Activated CD4-positive, alpha-beta memory T cell treated with anti-CD3 and anti-CD28 coated beads for 36 hours (primary cell): ENCODE data around the gene PCDHB11. TPM values are rescaled to one million over a fixed set of nuclear protein-coding genes. Genes with fewer than 3 reads are reported as not detected.
"Not testable (repeated sequence)": the region's sequence is repeated elsewhere in the genome, so short reads cannot be mapped to it uniquely, and the experiment has no call there.

Experiments
- CTCF ChIA-PET: fragments of 350-600 bp; sonication (Branson Sonifier 250); formaldehyde crosslinking; loops from one replicate; lab custom pipeline; 2021; ENCODE audit warnings: antibody characterized with exemption, inconsistent platforms; lab: Charles Lee
- POLR2A ChIA-PET: fragments of 350-600 bp; sonication (Branson Sonifier 250); formaldehyde crosslinking; loops from one replicate; lab custom pipeline; 2021; ENCODE audit warnings: antibody characterized with exemption; lab: Charles Lee
- DNase-seq: peaks from one replicate; pipeline ENCODE4 v3.0.0-alpha.2; 2020
- H3K27ac Mint-ChIP-seq: one replicate; pipeline ENCODE4 v1.8.0; 2021; ENCODE audit warnings: mixed read lengths
- H3K27me3 Mint-ChIP-seq: one replicate; pipeline ENCODE4 v1.8.0; 2021; ENCODE audit warnings: mixed read lengths
- H3K36me3 Mint-ChIP-seq: one replicate; pipeline ENCODE4 v1.8.0; 2021; ENCODE audit warnings: mixed read lengths
- H3K4me1 Mint-ChIP-seq: one replicate; pipeline ENCODE4 v1.8.0; 2021; ENCODE audit warnings: low read depth, mixed read lengths
- H3K4me3 Mint-ChIP-seq: one replicate; pipeline ENCODE4 v1.8.0; 2021; ENCODE audit warnings: mild to moderate bottlenecking, mixed read lengths
- H3K9me3 Mint-ChIP-seq: one replicate; pipeline ENCODE4 v1.8.0; 2021; ENCODE audit warnings: mixed read lengths
- intact Hi-C: fragments of 100-400 bp; cut with micrococcal nuclease; formaldehyde crosslinking; loops from one replicate; pipeline ENCODE4 v1.15.1; 2023
- total RNA-seq, 2 experiments: library from RNA; stranded (reverse); gene quantifications; one replicate each; pipeline ENCODE4 v1.2.3, GENCODE V29; 2021

The PCDHB11 gene
- not detected for total RNA-seq

GRCh38 chr5:141199359-141200235, at the start of gene PCDHB11:
PCDHB11 (plus strand) TSS chr5:141199627; CDS start chr5:141199775, 148 bp downstream.
- CTCF ChIA-PET, result interaction anchor here (1.2 kb wide), 1 partner anchor 12 kb away, joined by 4 read pairs; the partner anchor contains the start of gene PCDHB9
- Mint-ChIP-seq H3K4me1 (no peaks in the 10 kb centered on the region), H3K4me3 (no peak within 1 kb of the TSS), H3K36me3 (peaks cover 6% of the 10 kb centered on the region), H3K27me3 (peaks cover 31% of the 10 kb centered on the region), H3K27ac (no peak within 1 kb of the TSS), H3K9me3 (peaks cover 29% of the 10 kb centered on the region)
- POLR2A ChIA-PET, result no interaction called here
- DNase-seq, result no peak
- intact Hi-C loops, result no loop called here

- no peaks in the 10 kb centered on the region for H3K4me1 Mint-ChIP-seq
These were observed 49.6 kb upstream of the PCDHB11 start, which contains the start of gene PCDHB6 for GRCh38 chr5:141149812-141150211. PCDHB6 (plus strand) TSS chr5:141150057; CDS start chr5:141150258, 201 bp downstream.

DNA sequence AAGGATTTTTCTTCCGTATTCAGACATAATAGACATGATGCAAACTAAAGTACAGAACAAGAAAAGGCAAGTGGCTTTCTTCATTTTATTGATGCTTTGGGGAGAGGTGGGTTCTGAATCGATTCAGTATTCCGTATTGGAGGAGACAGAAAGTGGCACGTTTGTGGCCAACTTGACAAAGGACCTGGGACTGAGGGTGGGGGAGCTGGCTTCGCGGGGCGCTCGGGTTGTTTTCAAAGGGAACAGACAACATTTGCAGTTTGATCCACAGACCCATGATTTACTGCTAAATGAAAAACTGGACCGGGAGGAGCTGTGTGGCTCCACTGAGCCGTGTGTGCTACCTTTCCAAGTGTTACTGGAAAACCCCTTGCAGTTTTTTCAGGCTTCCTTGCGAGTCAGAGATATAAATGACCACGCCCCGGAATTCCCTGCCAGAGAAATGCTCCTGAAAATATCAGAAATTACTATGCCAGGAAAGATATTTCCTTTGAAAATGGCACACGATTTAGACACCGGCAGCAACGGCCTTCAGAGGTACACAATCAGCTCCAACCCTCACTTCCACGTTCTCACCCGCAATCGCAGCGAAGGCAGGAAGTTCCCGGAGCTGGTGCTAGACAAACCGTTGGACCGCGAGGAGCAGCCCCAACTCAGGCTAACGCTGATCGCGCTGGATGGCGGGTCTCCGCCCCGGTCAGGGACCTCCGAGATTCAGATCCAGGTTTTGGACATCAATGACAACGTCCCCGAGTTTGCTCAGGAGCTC, 49.0 kb upstream of the PCDHB11 start:
- POLR2A ChIA-PET, result no interaction called here
- H3K4me3 Mint-ChIP-seq, result no peak overlapping the region
- intact Hi-C loops, result no loop called here
- DNase-seq, result no peak
- CTCF ChIA-PET, result interaction anchor here (0.6 kb wide), 1 partner anchor 170 kb away, joined by 3 read pairs; the partner anchor contains the start of gene TAF7
- H3K36me3 Mint-ChIP-seq, result peaks cover 9% of the 10 kb centered on the region
- peaks cover 27% of the 10 kb centered on the region for H3K27me3 Mint-ChIP-seq
- H3K9me3 Mint-ChIP-seq, result peaks cover 19% of the 10 kb centered on the region
- no peak overlapping the region for H3K27ac Mint-ChIP-seq
- H3K4me1 Mint-ChIP-seq, result no peaks in the 10 kb centered on the region

More at GRCh38 chr5:141149812-141150211, 49.6 kb upstream of the PCDHB11 start, which contains the start of gene PCDHB6:
- no peak within 1 kb of the TSS for H3K4me3 Mint-ChIP-seq
- no peak for DNase-seq
- intact Hi-C loops, result no loop called here
- H3K9me3 Mint-ChIP-seq, result peaks cover 19% of the 10 kb centered on the region
- no peak within 1 kb of the TSS for H3K27ac Mint-ChIP-seq
- CTCF ChIA-PET, result no interaction called here
- peaks cover 27% of the 10 kb centered on the region for H3K27me3 Mint-ChIP-seq
- peaks cover 9% of the 10 kb centered on the region for H3K36me3 Mint-ChIP-seq
- POLR2A ChIA-PET, result no interaction called here

- DNase-seq, result no peak
- CTCF ChIA-PET, result interaction anchor here (0.6 kb wide), 1 partner anchor 170 kb away, joined by 3 read pairs; the partner anchor contains the start of gene TAF7
- H3K27ac Mint-ChIP-seq, result no peak overlapping the region
- POLR2A ChIA-PET, result no interaction called here
- H3K4me1 Mint-ChIP-seq, result no peaks in the 10 kb centered on the region
- H3K36me3 Mint-ChIP-seq, result peaks cover 9% of the 10 kb centered on the region
- intact Hi-C loops, result no loop called here
- H3K4me3 Mint-ChIP-seq, result no peak overlapping the region
- peaks cover 19% of the 10 kb centered on the region for H3K9me3 Mint-ChIP-seq
- H3K27me3 Mint-ChIP-seq, result peaks cover 27% of the 10 kb centered on the region
These were observed 48.5 kb upstream of the PCDHB11 start for GRCh38 chr5:141150993-141151325.

GRCh38 chr5:141151632-141152031, 47.8 kb upstream of the PCDHB11 start:
- H3K4me1 Mint-ChIP-seq, H3K4me3 Mint-ChIP-seq, intact Hi-C loops, H3K27ac Mint-ChIP-seq, DNase-seq, POLR2A ChIA-PET: not testable (repeated sequence)
- H3K27me3 Mint-ChIP-seq, result peaks cover 34% of the 10 kb centered on the region
- CTCF ChIA-PET, result interaction anchor here (0.6 kb wide), 1 partner anchor 287 kb away, joined by 3 read pairs; no protein-coding TSS in a partner anchor
- peaks cover 19% of the 10 kb centered on the region for H3K9me3 Mint-ChIP-seq
- H3K36me3 Mint-ChIP-seq, result peaks cover 10% of the 10 kb centered on the region

GRCh38 chr5:141152096-141152495, 47.3 kb upstream of the PCDHB11 start:
- intact Hi-C loops, H3K4me3 Mint-ChIP-seq, POLR2A ChIA-PET, H3K27ac Mint-ChIP-seq, H3K4me1 Mint-ChIP-seq, DNase-seq: not testable (repeated sequence)
- Mint-ChIP-seq H3K9me3 (peaks cover 21% of the 10 kb centered on the region), H3K36me3 (peaks cover 12% of the 10 kb centered on the region), H3K27me3 (peaks cover 39% of the 10 kb centered on the region)
- CTCF ChIA-PET, result interaction anchor here (0.6 kb wide), 1 partner anchor 288 kb away, joined by 3 read pairs; no protein-coding TSS in a partner anchor

DNA sequence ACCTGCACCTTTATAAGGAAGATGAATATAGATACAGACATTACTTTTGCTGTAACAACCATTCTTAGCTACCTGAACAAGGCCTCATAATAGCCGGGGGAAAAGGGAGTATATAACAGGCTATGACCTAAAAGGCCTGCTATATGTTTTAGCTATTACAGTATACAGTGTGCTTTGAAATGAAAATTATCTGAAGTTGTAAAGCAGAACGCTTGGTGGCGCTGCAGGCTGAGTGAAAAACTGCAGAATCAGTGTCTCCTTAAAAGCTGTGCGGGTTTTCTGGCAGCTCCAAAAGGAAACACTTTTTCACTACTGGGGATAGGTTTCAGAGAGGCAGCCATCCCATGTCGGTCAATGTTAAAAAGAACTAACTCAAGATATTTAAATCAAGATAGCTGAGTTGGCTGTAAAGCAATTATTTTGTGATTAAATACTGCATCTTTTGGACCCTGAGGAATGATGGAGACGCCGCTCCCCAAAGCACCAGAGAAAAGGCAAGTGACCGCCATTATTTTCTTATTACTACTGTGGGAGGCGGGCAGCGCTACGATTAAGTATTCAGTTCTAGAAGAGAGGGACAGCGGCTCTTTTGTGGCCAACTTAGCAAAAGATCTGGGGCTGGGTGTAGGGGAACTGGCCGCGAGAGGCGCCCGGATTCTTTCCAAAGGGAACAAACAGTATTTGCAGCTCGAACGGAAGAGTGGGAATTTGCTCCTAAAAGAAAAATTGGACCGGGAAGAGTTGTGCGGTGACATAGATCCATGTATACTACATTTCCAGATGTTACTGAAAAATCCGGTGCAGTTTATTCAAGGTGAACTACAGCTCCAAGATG, 43.7 kb upstream of the PCDHB11 start:
- intact Hi-C loops, result no loop called here
- DNase-seq, result no peak
- ChIA-PET CTCF (no interaction called here), POLR2A (no interaction called here)
- Mint-ChIP-seq H3K36me3 (peaks cover 10% of the 10 kb centered on the region), H3K27ac (no peak overlapping the region), H3K4me3 (no peak overlapping the region), H3K9me3 (peaks cover 23% of the 10 kb centered on the region), H3K27me3 (peaks cover 34% of the 10 kb centered on the region), H3K4me1 (no peaks in the 10 kb centered on the region)

- H3K4me3 Mint-ChIP-seq, H3K27ac Mint-ChIP-seq, DNase-seq, POLR2A ChIA-PET, CTCF ChIA-PET, intact Hi-C loops, H3K4me1 Mint-ChIP-seq, H3K36me3 Mint-ChIP-seq: not testable (repeated sequence)
- Mint-ChIP-seq H3K27me3 (peaks cover 24% of the 10 kb centered on the region), H3K9me3 (peaks cover 14% of the 10 kb centered on the region)
These were observed 42.1 kb upstream of the PCDHB11 start for GRCh38 chr5:141157356-141157755.

GRCh38 chr5:141157901-141158300, 41.5 kb upstream of the PCDHB11 start:
- H3K4me1 Mint-ChIP-seq, DNase-seq, H3K4me3 Mint-ChIP-seq, CTCF ChIA-PET, POLR2A ChIA-PET, H3K36me3 Mint-ChIP-seq, intact Hi-C loops, H3K27ac Mint-ChIP-seq: not testable (repeated sequence)
- Mint-ChIP-seq H3K27me3 (peaks cover 21% of the 10 kb centered on the region), H3K9me3 (peaks cover 14% of the 10 kb centered on the region)

- H3K36me3 Mint-ChIP-seq, result peaks cover 1% of the 10 kb centered on the region
- H3K27me3 Mint-ChIP-seq, result peaks cover 25% of the 10 kb centered on the region
- H3K4me1 Mint-ChIP-seq, result no peaks in the 10 kb centered on the region
- H3K27ac Mint-ChIP-seq, result no peak within 1 kb of the TSS
- intact Hi-C loops, result no loop called here
- peaks cover 11% of the 10 kb centered on the region for H3K9me3 Mint-ChIP-seq
- POLR2A ChIA-PET, result no interaction called here
- no peak within 1 kb of the TSS for H3K4me3 Mint-ChIP-seq
- CTCF ChIA-PET, result interaction anchor here (0.6 to 1.4 kb wide), 3 partner anchors 15 to 385 kb away, joined by 3 read pairs; partner anchors contain the start of gene PCDHB9
- DNase-seq, result peak; percentile 35
These were observed 26.8 kb upstream of the PCDHB11 start, which contains the start of gene PCDHB7 for GRCh38 chr5:141172381-141173204. PCDHB7 (plus strand) TSS chr5:141172644; CDS start chr5:141172836, 192 bp downstream.
